ENCODE measurements around the gene KCMF1. TPM values are rescaled to one million over a fixed set of nuclear protein-coding genes. Genes with fewer than 3 reads are reported as not detected.

Gene KCMF1
- total and polyA plus RNA-seq, 2 of the 13 experiments (the other 11 are each of a cell fraction or from before 2014, with no cell fraction given): 62.1 to 116 TPM

DNA sequence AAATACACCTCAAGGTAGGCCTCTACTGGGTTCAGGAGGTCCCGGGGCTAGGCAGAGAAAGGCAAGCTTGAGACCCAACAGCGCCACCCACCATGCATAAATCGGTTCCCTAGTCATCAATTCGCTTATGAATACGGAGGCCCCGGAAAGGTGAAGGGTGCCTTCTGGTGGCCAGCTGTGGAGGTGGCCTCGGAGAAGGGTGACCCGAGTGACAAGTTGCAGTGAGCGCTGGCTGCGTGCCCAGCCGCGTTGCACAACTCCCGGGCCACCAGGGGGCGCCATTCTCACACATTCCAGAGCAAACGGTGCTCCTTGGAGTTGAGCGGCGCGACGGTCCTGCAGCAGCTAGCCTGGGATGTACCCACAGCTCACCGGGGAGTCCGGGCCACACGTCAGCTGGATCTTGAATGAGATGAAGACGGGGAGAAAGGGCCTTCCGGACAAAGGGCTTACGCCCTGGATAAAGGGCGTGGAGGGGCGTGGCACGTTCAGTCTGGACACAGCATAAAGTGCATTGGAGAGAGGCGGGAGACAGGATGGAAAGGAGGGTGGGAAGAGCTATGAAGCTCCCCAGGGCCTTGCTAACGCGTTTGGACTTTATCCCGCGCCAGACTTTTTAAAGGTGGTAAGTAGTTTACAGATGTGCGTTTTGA, 45.1 kb upstream of the KCMF1 start (continued):
- TF ChIP-seq MZF1 (CRISPR knock-in tag; IDR thresholded peaks at IDR 0.05; ENCODE audit: borderline replicate concordance): peak; percentile 25; the same call in 1 of the 2 replicates
- TF ChIP-seq, protein P1, sequence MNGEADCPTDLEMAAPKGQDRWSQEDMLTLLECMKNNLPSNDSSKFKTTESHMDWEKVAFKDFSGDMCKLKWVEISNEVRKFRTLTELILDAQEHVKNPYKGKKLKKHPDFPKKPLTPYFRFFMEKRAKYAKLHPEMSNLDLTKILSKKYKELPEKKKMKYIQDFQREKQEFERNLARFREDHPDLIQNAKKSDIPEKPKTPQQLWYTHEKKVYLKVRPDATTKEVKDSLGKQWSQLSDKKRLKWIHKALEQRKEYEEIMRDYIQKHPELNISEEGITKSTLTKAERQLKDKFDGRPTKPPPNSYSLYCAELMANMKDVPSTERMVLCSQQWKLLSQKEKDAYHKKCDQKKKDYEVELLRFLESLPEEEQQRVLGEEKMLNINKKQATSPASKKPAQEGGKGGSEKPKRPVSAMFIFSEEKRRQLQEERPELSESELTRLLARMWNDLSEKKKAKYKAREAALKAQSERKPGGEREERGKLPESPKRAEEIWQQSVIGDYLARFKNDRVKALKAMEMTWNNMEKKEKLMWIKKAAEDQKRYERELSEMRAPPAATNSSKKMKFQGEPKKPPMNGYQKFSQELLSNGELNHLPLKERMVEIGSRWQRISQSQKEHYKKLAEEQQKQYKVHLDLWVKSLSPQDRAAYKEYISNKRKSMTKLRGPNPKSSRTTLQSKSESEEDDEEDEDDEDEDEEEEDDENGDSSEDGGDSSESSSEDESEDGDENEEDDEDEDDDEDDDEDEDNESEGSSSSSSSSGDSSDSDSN (CRISPR knock-in tag; IDR thresholded peaks at IDR 0.05): peak; percentile 93
- TF ChIP-seq, protein P2, sequence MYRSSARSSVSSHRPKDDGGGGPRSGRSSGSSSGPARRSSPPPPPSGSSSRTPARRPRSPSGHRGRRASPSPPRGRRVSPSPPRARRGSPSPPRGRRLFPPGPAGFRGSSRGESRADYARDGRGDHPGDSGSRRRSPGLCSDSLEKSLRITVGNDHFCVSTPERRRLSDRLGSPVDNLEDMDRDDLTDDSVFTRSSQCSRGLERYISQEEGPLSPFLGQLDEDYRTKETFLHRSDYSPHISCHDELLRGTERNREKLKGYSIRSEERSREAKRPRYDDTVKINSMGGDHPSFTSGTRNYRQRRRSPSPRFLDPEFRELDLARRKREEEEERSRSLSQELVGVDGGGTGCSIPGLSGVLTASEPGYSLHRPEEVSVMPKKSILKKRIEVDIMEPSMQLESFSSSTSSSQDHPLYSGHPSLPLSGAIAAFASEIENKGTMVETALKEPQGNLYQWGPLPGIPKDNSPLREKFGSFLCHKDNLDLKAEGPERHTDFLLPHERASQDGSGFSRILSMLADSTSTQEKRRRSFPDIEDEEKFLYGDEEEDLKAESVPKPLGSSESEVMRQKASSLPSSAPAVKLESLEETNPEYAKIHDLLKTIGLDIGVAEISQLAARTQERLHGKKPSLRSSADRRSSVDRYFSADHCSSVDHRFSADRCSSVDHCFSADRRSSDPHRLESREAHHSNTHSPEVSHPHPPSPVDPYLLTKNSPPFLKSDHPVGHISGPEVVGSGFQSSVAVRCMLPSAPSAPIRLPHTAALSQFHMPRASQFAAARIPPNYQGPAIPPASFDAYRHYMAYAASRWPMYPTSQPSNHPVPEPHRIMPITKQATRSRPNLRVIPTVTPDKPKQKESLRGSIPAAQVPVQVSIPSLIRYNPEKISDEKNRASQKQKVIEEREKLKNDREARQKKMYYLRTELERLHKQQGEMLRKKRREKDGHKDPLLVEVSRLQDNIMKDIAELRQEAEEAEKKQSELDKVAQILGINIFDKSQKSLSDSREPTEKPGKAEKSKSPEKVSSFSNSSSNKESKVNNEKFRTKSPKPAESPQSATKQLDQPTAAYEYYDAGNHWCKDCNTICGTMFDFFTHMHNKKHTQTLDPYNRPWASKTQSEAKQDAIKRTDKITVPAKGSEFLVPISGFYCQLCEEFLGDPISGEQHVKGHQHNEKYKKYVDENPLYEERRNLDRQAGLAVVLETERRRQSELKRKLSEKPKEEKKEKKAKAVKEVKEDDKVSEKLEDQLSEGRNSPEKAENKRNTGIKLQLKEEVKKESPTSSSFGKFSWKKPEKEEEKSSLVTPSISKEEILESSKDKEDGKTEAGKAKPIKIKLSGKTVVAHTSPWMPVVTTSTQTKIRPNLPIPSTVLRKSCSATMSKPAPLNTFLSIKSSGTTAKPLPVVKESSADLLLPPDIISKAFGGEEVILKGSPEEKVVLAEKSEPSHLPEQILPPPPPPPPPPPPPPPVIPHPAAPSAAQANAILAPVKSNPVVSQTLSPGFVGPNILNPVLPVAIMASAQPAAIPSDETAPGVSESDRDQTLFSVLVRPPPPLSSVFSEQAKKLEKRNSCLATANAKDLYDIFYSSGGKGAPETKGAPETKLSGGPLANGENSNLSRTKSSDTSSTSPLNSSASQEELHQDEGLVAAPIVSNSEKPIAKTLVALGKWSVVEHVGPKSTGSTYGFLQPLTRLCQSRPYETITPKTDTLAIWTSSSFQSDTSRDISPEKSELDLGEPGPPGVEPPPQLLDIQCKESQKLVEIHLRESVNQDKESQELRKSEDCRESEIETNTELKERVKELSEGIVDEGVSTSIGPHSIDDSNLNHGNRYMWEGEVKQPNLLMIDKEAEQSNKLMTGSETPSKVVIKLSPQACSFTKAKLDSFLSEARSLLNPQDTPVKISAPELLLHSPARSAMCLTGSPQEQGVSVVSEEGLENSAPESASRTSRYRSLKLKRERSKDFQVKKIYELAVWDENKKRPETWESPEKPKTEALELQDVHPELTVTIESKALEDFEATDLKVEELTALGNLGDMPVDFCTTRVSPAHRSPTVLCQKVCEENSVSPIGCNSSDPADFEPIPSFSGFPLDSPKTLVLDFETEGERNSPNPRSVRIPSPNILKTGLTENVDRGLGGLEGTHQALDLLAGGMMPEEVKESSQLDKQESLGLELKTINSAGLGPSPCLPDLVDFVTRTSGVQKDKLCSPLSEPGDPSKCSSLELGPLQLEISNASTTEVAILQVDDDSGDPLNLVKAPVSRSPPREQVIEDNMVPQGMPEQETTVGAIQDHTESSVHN (CRISPR knock-in tag; IDR thresholded peaks at IDR 0.05): peak; percentile 83; the same call in 1 of the 2 replicates
- TF ChIP-seq SP5 (CRISPR knock-in tag; IDR thresholded peaks at IDR 0.05; ENCODE audit: borderline replicate concordance, low read depth): peak; percentile 68
- TF ChIP-seq ZNF383 (CRISPR knock-in tag; IDR thresholded peaks at IDR 0.05; ENCODE audit: borderline replicate concordance): peak; percentile 90; the same call in 1 of the 2 replicates
- TF ChIP-seq ZNF766 (CRISPR knock-in tag; IDR thresholded peaks at IDR 0.05; ENCODE audit: borderline replicate concordance): 0 out of 2 replicates have a peak, but pooled peaks have one; percentile 53
- TF ChIP-seq, protein P3, sequence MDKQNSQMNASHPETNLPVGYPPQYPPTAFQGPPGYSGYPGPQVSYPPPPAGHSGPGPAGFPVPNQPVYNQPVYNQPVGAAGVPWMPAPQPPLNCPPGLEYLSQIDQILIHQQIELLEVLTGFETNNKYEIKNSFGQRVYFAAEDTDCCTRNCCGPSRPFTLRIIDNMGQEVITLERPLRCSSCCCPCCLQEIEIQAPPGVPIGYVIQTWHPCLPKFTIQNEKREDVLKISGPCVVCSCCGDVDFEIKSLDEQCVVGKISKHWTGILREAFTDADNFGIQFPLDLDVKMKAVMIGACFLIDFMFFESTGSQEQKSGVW (CRISPR knock-in tag; IDR thresholded peaks at IDR 0.05; ENCODE audit: borderline replicate concordance): no peak
- TF ChIP-seq TGIF2 (CRISPR knock-in tag; IDR thresholded peaks at IDR 0.05): peak; percentile 93
- peak; percentile 99 for TF ChIP-seq ZNF614 (CRISPR knock-in tag; IDR thresholded peaks at IDR 0.05; ENCODE audit: borderline replicate concordance)
- TF ChIP-seq DMAP1 (CRISPR knock-in tag; IDR thresholded peaks at IDR 0.05): peak; percentile 91
- TF ChIP-seq ZNF891 (CRISPR knock-in tag; IDR thresholded peaks at IDR 0.05): peak; percentile 73; the same call in 1 of the 2 replicates
- TF ChIP-seq SPEN (CRISPR knock-in tag; IDR thresholded peaks at IDR 0.05; ENCODE audit: low read depth): peak; percentile 92
- TF ChIP-seq, protein P4, sequence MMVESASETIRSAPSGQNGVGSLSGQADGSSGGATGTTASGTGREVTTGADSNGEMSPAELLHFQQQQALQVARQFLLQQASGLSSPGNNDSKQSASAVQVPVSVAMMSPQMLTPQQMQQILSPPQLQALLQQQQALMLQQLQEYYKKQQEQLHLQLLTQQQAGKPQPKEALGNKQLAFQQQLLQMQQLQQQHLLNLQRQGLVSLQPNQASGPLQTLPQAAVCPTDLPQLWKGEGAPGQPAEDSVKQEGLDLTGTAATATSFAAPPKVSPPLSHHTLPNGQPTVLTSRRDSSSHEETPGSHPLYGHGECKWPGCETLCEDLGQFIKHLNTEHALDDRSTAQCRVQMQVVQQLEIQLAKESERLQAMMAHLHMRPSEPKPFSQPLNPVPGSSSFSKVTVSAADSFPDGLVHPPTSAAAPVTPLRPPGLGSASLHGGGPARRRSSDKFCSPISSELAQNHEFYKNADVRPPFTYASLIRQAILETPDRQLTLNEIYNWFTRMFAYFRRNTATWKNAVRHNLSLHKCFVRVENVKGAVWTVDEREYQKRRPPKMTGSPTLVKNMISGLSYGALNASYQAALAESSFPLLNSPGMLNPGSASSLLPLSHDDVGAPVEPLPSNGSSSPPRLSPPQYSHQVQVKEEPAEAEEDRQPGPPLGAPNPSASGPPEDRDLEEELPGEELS (CRISPR knock-in tag; IDR thresholded peaks at IDR 0.05): peak; percentile 83
- TF ChIP-seq ZNF839 (CRISPR knock-in tag; IDR thresholded peaks at IDR 0.05; ENCODE audit: borderline replicate concordance): peak; percentile 1; the same call in 1 of the 2 replicates
- peak; percentile 49; the same call in 1 of the 2 replicates for TF ChIP-seq MED13 (CRISPR knock-in tag; IDR thresholded peaks at IDR 0.05)
- TF ChIP-seq MAFG (CRISPR knock-in tag; IDR thresholded peaks at IDR 0.05): no peak
